ENCODE data around the gene SLC39A2. TPM values are rescaled to one million over a fixed set of nuclear protein-coding genes. Genes with fewer than 3 reads are reported as not detected.

SLC39A2 gene
- total and polyA plus RNA-seq, 9 of the 15 experiments (the other 6 are each of a cell fraction or from before 2014, with no cell fraction given), result 0.06 to 0.09 TPM; not detected in 7

DNA sequence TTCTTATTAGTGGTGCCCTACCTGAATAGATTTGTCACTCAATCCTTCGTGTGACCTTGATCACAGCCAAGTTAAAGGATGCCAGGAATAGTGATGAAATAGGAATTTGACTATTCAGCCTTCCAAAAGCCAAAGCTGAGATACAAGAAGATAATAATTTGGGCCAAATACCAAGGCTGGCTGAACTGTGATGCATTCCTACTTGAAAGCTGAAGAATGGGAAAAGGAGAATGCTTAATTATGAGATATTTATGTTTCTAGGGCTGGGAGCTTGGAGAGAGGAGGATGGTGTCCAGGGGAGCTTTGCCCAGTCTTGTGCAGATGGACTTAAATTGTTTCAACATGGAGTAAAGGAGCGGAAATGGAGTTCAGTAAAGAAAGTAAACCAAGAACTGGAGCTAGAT, 48.3 kb downstream of the SLC39A2 start:
- WGBS (ENCODE audit: insufficient coverage, low coverage, missing lambda C conversion rate), result 54% methylated on average over 2 of the region's 2 CpGs
- ChIA-PET CTCF (ENCODE audit: low intra/inter-chr PET ratio) (no interaction called here), POLR2A (interaction anchor here (1.3 to 1.9 kb wide), 3 partner anchors 10 to 32 kb away, joined by 4 to 5 read pairs (median 5); partner anchors contain the start of gene RNASE8)
- no peaks in the 10 kb centered on the region for H4K20me1 ChIP-seq (replicated peaks; ENCODE audit: control insufficient read depth, insufficient read depth, low read length)
- H3K9ac ChIP-seq (ENCODE audit: insufficient read depth in 1 of 2, low read depth in 2 of 2, low read length in 2 of 2), result no peak overlapping the region
- H3K27ac ChIP-seq (ENCODE audit: extremely low read depth, low read depth, low read length), result no peak overlapping the region
- H3K79me2 ChIP-seq (ENCODE audit: control insufficient read depth, insufficient read depth, low read length), result no peaks in the 10 kb centered on the region
- ATAC-seq (no peak), FAIRE-seq (no peak), DNase-seq (ENCODE audit: extremely low read depth in 1 of 4, low spot score in 3 of 4) (no peak)
- no peak overlapping the region; the same call in 1 of the 2 replicates for H2AFZ ChIP-seq (ENCODE audit: low read depth, low read length)
- H3K4me3 ChIP-seq, result no peak overlapping the region
- no peaks in the 10 kb centered on the region for H3K9me1 ChIP-seq (ENCODE audit: control insufficient read depth, insufficient read depth, low read length)
- H3K4me1 ChIP-seq (replicated peaks in 1 of 2; ENCODE audit: control insufficient read depth in 2 of 2, insufficient read depth in 2 of 2, low read length in 2 of 2), result peaks cover 5 to 18% of the 10 kb centered on the region in 2 experiments; a peak in 4 of 5 replicates
- no peaks in the 10 kb centered on the region for H3K9me3 ChIP-seq (replicated peaks; ENCODE audit: control insufficient read depth, insufficient read depth, low read depth, low read length)
- no peaks in the 10 kb centered on the region for H3K36me3 ChIP-seq (ENCODE audit: control insufficient read depth, insufficient read depth, low read length)
- in situ Hi-C loops (cut with MboI) (no loop called here), intact Hi-C loops (cut with micrococcal nuclease) (no loop called here)
- H3K27me3 ChIP-seq (ENCODE audit: control insufficient read depth in 2 of 2, insufficient read depth in 2 of 2, low read length in 2 of 2), result no peaks in the 10 kb centered on the region
- TF ChIP-seq, protein P1, sequence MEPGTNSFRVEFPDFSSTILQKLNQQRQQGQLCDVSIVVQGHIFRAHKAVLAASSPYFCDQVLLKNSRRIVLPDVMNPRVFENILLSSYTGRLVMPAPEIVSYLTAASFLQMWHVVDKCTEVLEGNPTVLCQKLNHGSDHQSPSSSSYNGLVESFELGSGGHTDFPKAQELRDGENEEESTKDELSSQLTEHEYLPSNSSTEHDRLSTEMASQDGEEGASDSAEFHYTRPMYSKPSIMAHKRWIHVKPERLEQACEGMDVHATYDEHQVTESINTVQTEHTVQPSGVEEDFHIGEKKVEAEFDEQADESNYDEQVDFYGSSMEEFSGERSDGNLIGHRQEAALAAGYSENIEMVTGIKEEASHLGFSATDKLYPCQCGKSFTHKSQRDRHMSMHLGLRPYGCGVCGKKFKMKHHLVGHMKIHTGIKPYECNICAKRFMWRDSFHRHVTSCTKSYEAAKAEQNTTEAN (CRISPR knock-in tag; IDR thresholded peaks at IDR 0.05), result no peak
- TF ChIP-seq MLX (CRISPR knock-in tag; conservative IDR thresholded peaks at IDR 0.05), result no peak
- TF ChIP-seq NCOA6 (IDR thresholded peaks at IDR 0.05), result no peak
- TF ChIP-seq ARNT (IDR thresholded peaks at IDR 0.05), result no peak
- TF ChIP-seq ZBTB17 (CRISPR knock-in tag; IDR thresholded peaks at IDR 0.05), result 0 out of 2 replicates have a peak, but pooled peaks have one; percentile 36
- TF ChIP-seq ZNF311 (CRISPR knock-in tag; IDR thresholded peaks at IDR 0.05), result no peak
- no peak for TF ChIP-seq DIDO1 (tag; IDR thresholded peaks at IDR 0.05; ENCODE audit: low read depth)
- TF ChIP-seq, protein P2, sequence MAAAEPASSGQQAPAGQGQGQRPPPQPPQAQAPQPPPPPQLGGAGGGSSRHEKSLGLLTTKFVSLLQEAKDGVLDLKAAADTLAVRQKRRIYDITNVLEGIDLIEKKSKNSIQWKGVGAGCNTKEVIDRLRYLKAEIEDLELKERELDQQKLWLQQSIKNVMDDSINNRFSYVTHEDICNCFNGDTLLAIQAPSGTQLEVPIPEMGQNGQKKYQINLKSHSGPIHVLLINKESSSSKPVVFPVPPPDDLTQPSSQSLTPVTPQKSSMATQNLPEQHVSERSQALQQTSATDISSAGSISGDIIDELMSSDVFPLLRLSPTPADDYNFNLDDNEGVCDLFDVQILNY (CRISPR knock-in tag; IDR thresholded peaks at IDR 0.05), result no peak
- no TSS peak for BruUV-seq (replicated peaks)
- H3K4me2 ChIP-seq (ENCODE audit: insufficient read depth, low read length), result no peak overlapping the region

Measured in K562 (cell line).